GM15510 (cell line): ENCODE measurements around the gene HOXC5.
A peak's percentile ranks its signal among the peaks of the same experiment; 100 is the strongest.

Source experiments
- POLR2A ChIP-seq: IDR thresholded peaks from 3 replicates; pipeline ENCODE4 v1.6.1; 2011; ENCODE audit warnings: borderline replicate concordance; ENCODE audit not compliant: insufficient read length; ENCODE audit errors: extremely low read depth

Gene HOXC5

GRCh38 chr12:54010053-54010971, 22.5 kb upstream of the HOXC5 start:
- no peak for TF ChIP-seq POLR2A

- no peak for TF ChIP-seq POLR2A
These were observed 21.7 kb upstream of the HOXC5 start for GRCh38 chr12:54010972-54011664.

GRCh38 chr12:54011665-54012532, 21.0 kb upstream of the HOXC5 start:
- TF ChIP-seq POLR2A, result no peak

- TF ChIP-seq POLR2A, result no peak
These were observed 20.0 kb upstream of the HOXC5 start for GRCh38 chr12:54012631-54013409.

- no peak for TF ChIP-seq POLR2A
These were observed 18.4 kb upstream of the HOXC5 start for GRCh38 chr12:54014377-54015017.

- TF ChIP-seq POLR2A, result no peak
These were observed 17.6 kb upstream of the HOXC5 start for GRCh38 chr12:54015018-54015931.

GRCh38 chr12:54016051-54016450, 16.8 kb upstream of the HOXC5 start:
- no peak for TF ChIP-seq POLR2A

- no peak for TF ChIP-seq POLR2A
These were observed 16.3 kb upstream of the HOXC5 start for GRCh38 chr12:54016478-54016964.

GRCh38 chr12:54017027-54017788, 15.6 kb upstream of the HOXC5 start:
- TF ChIP-seq POLR2A, result no peak

GRCh38 chr12:54017878-54018467, 14.9 kb upstream of the HOXC5 start:
- TF ChIP-seq POLR2A, result peak; percentile 68

- no peak for TF ChIP-seq POLR2A
These were observed 14.3 kb upstream of the HOXC5 start for GRCh38 chr12:54018468-54018984.
